ENCODE results near the gene MUC5AC. TPM values are rescaled to one million over a fixed set of nuclear protein-coding genes. Genes with fewer than 3 reads are reported as not detected.

MUC5AC gene
- total RNA-seq, 1 experiment from 2014 or later = 0.11 TPM

DNA sequence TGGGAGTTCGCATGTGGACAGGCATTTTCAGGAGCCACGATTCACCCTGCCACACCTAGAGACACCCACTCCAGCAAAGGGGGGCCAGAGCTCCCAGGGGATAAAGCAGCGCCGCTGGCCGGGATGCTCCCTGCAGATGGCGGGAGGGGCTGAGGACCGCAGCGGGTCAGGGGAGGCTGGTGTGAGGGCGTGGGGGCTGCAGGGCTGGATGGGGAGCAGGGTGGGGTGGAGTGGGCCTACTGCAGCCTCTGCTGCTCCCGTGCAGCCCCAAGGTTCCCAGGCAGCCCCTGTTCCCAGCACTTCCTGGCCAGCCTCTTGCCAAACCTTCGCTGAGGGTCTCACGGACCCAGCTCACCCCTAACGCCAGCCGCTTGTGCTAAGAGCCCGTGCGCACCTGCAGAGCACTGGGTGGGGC is 78.2 kb downstream of the MUC5AC start:
- CTCF ChIA-PET = no interaction called here
- H3F3A ChIP-seq (ENCODE audit: low read length, unreplicated experiment) = no peaks in the 10 kb centered on the region
- H3K9me2 ChIP-seq (replicated peaks; ENCODE audit: low read length) = no peaks in the 10 kb centered on the region
- ATAC-seq = no peak
- no peak for DNase-seq
- H4K20me1 ChIP-seq (ENCODE audit: low read length) = no peaks in the 10 kb centered on the region
- H3K4me2 ChIP-seq (ENCODE audit: low read length) = no peak overlapping the region
- TF ChIP-seq EZH2phosphoT487 (IDR thresholded peaks at IDR 0.05; ENCODE audit: borderline replicate concordance, low read length) (no peak), EZH2 (IDR thresholded peaks at IDR 0.05; ENCODE audit: low read length, unreplicated experiment) (no peak)
- TF ChIP-seq, protein P1, sequence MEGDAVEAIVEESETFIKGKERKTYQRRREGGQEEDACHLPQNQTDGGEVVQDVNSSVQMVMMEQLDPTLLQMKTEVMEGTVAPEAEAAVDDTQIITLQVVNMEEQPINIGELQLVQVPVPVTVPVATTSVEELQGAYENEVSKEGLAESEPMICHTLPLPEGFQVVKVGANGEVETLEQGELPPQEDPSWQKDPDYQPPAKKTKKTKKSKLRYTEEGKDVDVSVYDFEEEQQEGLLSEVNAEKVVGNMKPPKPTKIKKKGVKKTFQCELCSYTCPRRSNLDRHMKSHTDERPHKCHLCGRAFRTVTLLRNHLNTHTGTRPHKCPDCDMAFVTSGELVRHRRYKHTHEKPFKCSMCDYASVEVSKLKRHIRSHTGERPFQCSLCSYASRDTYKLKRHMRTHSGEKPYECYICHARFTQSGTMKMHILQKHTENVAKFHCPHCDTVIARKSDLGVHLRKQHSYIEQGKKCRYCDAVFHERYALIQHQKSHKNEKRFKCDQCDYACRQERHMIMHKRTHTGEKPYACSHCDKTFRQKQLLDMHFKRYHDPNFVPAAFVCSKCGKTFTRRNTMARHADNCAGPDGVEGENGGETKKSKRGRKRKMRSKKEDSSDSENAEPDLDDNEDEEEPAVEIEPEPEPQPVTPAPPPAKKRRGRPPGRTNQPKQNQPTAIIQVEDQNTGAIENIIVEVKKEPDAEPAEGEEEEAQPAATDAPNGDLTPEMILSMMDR (conservative IDR thresholded peaks at IDR 0.05; ENCODE audit: low read depth, low read length) = no peak
- no peak overlapping the region for H3K4me3 ChIP-seq (ENCODE audit: low read length)
- H3K36me3 ChIP-seq (ENCODE audit: low read depth, low read length) = no peaks in the 10 kb centered on the region
- H3K27me3 ChIP-seq (ENCODE audit: low read length) = no peaks in the 10 kb centered on the region
- no peak overlapping the region for H3K27ac ChIP-seq (ENCODE audit: low read length)
- no peaks in the 10 kb centered on the region for H3K9me3 ChIP-seq (ENCODE audit: low read length)
- POLR2A ChIA-PET (ENCODE audit: unreplicated experiment) = no interaction called here
- intact Hi-C loops (cut with micrococcal nuclease) = no loop called here
- no TSS peak for BruUV-seq (replicated peaks)
- no peaks in the 10 kb centered on the region for H3K4me1 ChIP-seq (ENCODE audit: insufficient read depth, low read length)
- H3K9ac ChIP-seq (ENCODE audit: low read length) = no peak overlapping the region
- no peak overlapping the region for H2AFZ ChIP-seq (ENCODE audit: low read length)
- no peaks in the 10 kb centered on the region for H3K79me2 ChIP-seq (ENCODE audit: low read length)

DNA sequence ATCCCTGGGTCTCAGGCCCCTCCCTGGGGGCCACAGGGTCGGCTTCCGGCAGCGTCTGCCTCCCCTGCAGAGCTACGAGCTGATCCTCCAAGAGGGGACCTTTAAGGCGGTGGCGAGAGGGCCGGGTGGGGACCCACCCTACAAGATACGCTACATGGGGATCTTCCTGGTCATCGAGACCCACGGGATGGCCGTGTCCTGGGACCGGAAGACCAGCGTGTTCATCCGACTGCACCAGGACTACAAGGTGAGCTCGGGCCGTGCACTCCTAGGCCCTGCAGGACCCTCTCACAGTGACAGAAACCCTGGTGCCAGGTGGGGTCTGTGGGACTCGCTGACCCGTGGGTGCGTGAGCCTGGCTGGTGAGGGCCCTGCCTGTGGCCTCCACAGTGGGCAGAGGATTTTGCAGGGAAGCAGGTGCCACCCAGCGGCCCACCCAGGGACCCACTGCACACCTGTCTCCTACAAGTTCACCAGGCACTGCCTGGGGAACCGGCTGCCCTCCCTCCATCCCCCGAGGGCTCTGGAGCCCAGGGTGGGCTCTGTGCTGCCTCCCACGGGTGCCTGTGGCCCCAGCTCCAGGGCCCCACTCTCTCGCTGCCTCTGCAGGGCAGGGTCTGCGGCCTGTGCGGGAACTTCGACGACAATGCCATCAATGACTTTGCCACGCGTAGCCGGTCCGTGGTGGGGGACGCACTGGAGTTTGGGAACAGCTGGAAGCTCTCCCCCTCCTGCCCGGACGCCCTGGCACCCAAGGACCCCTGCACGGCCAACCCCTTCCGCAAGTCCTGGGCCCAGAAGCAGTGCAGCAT is 78.8 kb downstream of the MUC5AC start:
- H3K9ac ChIP-seq (ENCODE audit: low read length) = no peak overlapping the region
- H3K36me3 ChIP-seq (ENCODE audit: low read depth, low read length) = no peaks in the 10 kb centered on the region
- no peak overlapping the region for H3K4me3 ChIP-seq (ENCODE audit: low read length)
- no peaks in the 10 kb centered on the region for H3K9me3 ChIP-seq (ENCODE audit: low read length)
- H3K27ac ChIP-seq (ENCODE audit: low read length) = no peak overlapping the region
- CTCF ChIA-PET = no interaction called here
- H3K4me1 ChIP-seq (ENCODE audit: insufficient read depth, low read length) = no peaks in the 10 kb centered on the region
- no TSS peak for BruUV-seq (replicated peaks)
- H2AFZ ChIP-seq (ENCODE audit: low read length) = no peak overlapping the region
- no peaks in the 10 kb centered on the region for H3K27me3 ChIP-seq (ENCODE audit: low read length)
- TF ChIP-seq EZH2phosphoT487 (IDR thresholded peaks at IDR 0.05; ENCODE audit: borderline replicate concordance, low read length) (no peak), EZH2 (IDR thresholded peaks at IDR 0.05; ENCODE audit: low read length, unreplicated experiment) (no peak)
- intact Hi-C loops (cut with micrococcal nuclease) = no loop called here
- no peaks in the 10 kb centered on the region for H4K20me1 ChIP-seq (ENCODE audit: low read length)
- POLR2A ChIA-PET (ENCODE audit: unreplicated experiment) = no interaction called here
- no peak overlapping the region for H3K4me2 ChIP-seq (ENCODE audit: low read length)
- no peak for ATAC-seq
- no peaks in the 10 kb centered on the region for H3F3A ChIP-seq (ENCODE audit: low read length, unreplicated experiment)
- H3K9me2 ChIP-seq (replicated peaks; ENCODE audit: low read length) = no peaks in the 10 kb centered on the region
- no peak for DNase-seq
- H3K79me2 ChIP-seq (ENCODE audit: low read length) = no peaks in the 10 kb centered on the region

DNA sequence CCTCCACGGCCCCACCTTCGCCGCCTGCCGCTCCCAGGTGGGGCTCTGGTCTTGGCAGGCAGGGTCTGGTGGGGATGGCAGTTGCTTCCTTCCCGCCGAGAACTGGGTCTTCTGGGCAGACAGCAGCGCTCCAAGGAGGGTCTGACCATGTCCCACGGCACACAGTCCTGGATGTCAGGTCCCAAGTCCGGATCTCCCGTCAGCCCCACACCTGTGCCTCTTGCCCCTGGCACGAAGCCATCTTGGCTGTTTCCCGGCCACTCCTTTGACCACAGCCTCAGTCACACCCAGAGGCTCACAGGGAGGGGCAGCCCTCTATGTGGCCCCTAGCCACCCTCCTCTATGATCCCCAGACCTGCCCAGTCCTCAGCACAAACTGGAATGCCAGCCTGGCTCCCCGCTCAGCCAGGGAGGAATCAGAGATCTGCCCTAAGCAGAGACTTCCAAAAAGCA is 79.4 kb downstream of the MUC5AC start:
- Histone ChIP-seq H3F3A (ENCODE audit: low read length, unreplicated experiment) (no peaks in the 10 kb centered on the region), H3K27me3 (ENCODE audit: low read length) (no peaks in the 10 kb centered on the region), H3K9me3 (ENCODE audit: low read length) (no peaks in the 10 kb centered on the region), H3K4me2 (ENCODE audit: low read length) (no peak overlapping the region), H3K4me3 (ENCODE audit: low read length) (no peak overlapping the region), H3K36me3 (ENCODE audit: low read depth, low read length) (no peaks in the 10 kb centered on the region), H3K9me2 (replicated peaks; ENCODE audit: low read length) (no peaks in the 10 kb centered on the region), H3K27ac (ENCODE audit: low read length) (no peak overlapping the region), H4K20me1 (ENCODE audit: low read length) (no peaks in the 10 kb centered on the region), H2AFZ (ENCODE audit: low read length) (no peak overlapping the region), H3K79me2 (ENCODE audit: low read length) (no peaks in the 10 kb centered on the region), H3K9ac (ENCODE audit: low read length) (no peak overlapping the region), H3K4me1 (ENCODE audit: insufficient read depth, low read length) (no peaks in the 10 kb centered on the region)
- no TSS peak for BruUV-seq (replicated peaks)
- TF ChIP-seq, protein P1 (conservative IDR thresholded peaks at IDR 0.05; ENCODE audit: low read depth, low read length) = no peak
- TF ChIP-seq EZH2 (IDR thresholded peaks at IDR 0.05; ENCODE audit: low read length, unreplicated experiment) (no peak), EZH2phosphoT487 (IDR thresholded peaks at IDR 0.05; ENCODE audit: borderline replicate concordance, low read length) (no peak)
- peak; percentile 24 for DNase-seq
- ATAC-seq = peak; percentile 6; the same call in 1 of the 2 replicates
- ChIA-PET POLR2A (ENCODE audit: unreplicated experiment) (no interaction called here), CTCF (no interaction called here)
- intact Hi-C loops (cut with micrococcal nuclease) = no loop called here
